Measurements from ENCODE around the gene NCKAP5. TPM values are rescaled to one million over a fixed set of nuclear protein-coding genes. Genes with fewer than 3 reads are reported as not detected.
"Not testable (repeated sequence)": the region's sequence is repeated elsewhere in the genome, so short reads cannot be mapped to it uniquely, and the experiment has no call there.

The NCKAP5 gene
- total RNA-seq, 1 donor from 2014 or later: not detected

GRCh38 chr2:133480707-133481429 lies 87.4 kb downstream of the NCKAP5 start:
- intact Hi-C loops (cut with micrococcal nuclease): no loop called here
- Mint-ChIP-seq H3K27me3 (ENCODE audit: insufficient read depth) (no peaks in the 10 kb centered on the region), H3K27ac (no peak overlapping the region), H3K4me1 (ENCODE audit: low read depth) (no peaks in the 10 kb centered on the region), H3K9me3 (no peaks in the 10 kb centered on the region), H3K36me3 (ENCODE audit: low read depth) (no peaks in the 10 kb centered on the region), H3K4me3 (no peak overlapping the region)
- DNase-seq (ENCODE audit: low spot score): no peak

DNA sequence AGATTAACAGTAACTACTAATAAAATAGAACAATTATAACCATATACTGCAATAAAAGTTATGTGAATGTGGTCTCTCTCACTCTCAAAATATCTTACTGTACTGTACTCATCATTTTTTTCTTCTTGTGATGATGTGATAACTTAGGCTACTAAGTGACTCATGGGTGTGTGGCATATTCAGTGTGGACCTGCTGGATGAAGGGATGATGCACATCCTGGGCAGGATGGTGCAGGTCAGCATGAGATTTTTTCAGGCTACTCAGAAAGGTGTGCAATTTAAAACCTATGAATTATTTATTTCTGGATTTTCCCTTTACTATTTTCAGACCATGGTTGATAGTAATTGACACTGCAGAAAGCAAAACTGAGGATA lies 90.7 kb downstream of the NCKAP5 start:
- Mint-ChIP-seq H3K36me3 (ENCODE audit: low read depth) (no peaks in the 10 kb centered on the region), H3K4me3 (no peak overlapping the region), H3K27ac (no peak overlapping the region), H3K27me3 (ENCODE audit: insufficient read depth) (no peaks in the 10 kb centered on the region), H3K4me1 (ENCODE audit: low read depth) (no peaks in the 10 kb centered on the region), H3K9me3 (no peaks in the 10 kb centered on the region)
- DNase-seq (ENCODE audit: low spot score): no peak
- intact Hi-C loops (cut with micrococcal nuclease): no loop called here

GRCh38 chr2:133476931-133477615 lies 91.2 kb downstream of the NCKAP5 start:
- Mint-ChIP-seq H3K4me1 (ENCODE audit: low read depth) (no peaks in the 10 kb centered on the region), H3K4me3 (no peak overlapping the region), H3K36me3 (ENCODE audit: low read depth) (no peaks in the 10 kb centered on the region), H3K27ac (no peak overlapping the region), H3K9me3 (no peaks in the 10 kb centered on the region), H3K27me3 (ENCODE audit: insufficient read depth) (no peaks in the 10 kb centered on the region)
- intact Hi-C loops (cut with micrococcal nuclease): no loop called here
- DNase-seq (ENCODE audit: low spot score): no peak

DNA sequence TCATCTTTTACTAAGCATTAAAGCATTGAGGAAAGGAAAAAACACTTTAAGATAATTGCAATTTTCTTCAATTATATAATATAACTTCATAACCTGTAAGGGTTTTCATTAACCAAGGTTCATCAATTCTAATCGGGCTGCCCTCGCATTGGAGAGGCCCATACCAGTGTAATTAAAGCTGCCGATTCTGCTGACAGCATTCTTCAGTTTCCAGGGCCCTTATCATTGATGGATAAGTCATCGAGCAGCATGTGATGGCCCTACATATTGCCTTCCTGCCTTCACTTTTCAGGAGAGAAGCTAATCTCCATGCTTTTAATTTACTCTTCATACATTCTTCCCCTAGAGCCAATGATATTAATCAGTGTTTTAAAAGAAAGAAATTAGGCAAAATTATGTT lies 92.0 kb downstream of the NCKAP5 start:
- H3K36me3 Mint-ChIP-seq (ENCODE audit: low read depth): no peaks in the 10 kb centered on the region
- H3K27me3 Mint-ChIP-seq (ENCODE audit: insufficient read depth): no peaks in the 10 kb centered on the region
- H3K4me3 Mint-ChIP-seq: no peak overlapping the region
- no peaks in the 10 kb centered on the region for H3K9me3 Mint-ChIP-seq
- intact Hi-C loops (cut with micrococcal nuclease): no loop called here
- no peaks in the 10 kb centered on the region for H3K4me1 Mint-ChIP-seq (ENCODE audit: low read depth)
- DNase-seq (ENCODE audit: low spot score): no peak
- no peak overlapping the region for H3K27ac Mint-ChIP-seq

GRCh38 chr2:133475610-133476009 lies 92.7 kb downstream of the NCKAP5 start:
- intact Hi-C loops (cut with micrococcal nuclease): no loop called here
- Mint-ChIP-seq H3K4me3 (no peak overlapping the region), H3K36me3 (ENCODE audit: low read depth) (no peaks in the 10 kb centered on the region), H3K9me3 (no peaks in the 10 kb centered on the region), H3K27me3 (ENCODE audit: insufficient read depth) (no peaks in the 10 kb centered on the region), H3K27ac (no peak overlapping the region), H3K4me1 (ENCODE audit: low read depth) (no peaks in the 10 kb centered on the region)
- no peak for DNase-seq (ENCODE audit: low spot score)

DNA sequence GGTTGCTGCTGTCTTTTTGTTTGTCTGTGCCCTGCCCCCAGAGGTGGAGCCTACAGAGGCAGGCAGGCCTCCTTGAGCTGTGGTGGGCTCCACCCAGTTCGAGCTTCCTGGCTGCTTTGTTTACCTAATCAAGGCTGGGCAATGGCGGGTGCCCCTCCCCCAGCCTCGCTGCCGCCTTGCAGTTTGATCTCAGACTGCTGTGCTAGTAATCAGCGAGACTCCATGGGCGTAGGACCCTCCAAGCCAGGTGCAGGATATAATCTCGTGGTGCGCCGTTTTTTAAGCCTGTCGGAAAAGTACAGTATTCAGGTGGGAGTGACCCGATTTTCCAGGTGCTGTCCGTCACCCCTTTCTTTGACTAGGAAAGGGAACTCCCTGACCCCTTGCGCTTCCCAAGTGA lies 97.8 kb downstream of the NCKAP5 start:
- H3K36me3 Mint-ChIP-seq (ENCODE audit: low read depth); H3K4me3 Mint-ChIP-seq; H3K9me3 Mint-ChIP-seq; H3K4me1 Mint-ChIP-seq (ENCODE audit: low read depth); H3K27ac Mint-ChIP-seq; DNase-seq (ENCODE audit: low spot score); intact Hi-C loops (cut with micrococcal nuclease); H3K27me3 Mint-ChIP-seq (ENCODE audit: insufficient read depth): not testable (repeated sequence)

GRCh38 chr2:133462811-133463210 lies 105.5 kb downstream of the NCKAP5 start:
- H3K27ac Mint-ChIP-seq: no peak overlapping the region

DNA sequence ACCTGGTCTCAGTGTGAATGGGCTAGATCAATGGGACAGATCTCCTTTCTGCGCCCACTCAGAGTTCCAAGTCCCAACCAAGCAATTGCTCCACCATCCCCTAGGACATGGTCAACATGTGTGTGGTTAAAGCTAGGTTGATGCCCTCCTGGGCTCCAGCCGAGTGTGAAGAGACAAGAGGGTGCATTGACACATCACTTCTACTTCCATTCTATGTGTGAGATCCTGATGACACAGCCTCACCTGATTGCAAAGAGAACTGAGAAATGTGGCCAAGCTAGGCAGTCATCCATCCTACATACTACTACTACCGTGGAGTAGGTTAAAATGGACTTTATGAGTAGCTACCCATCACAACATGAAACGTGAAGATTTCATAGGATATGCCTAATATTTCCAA lies 106.8 kb downstream of the NCKAP5 start:
- intact Hi-C loops (cut with micrococcal nuclease): no loop called here
- H3K36me3 Mint-ChIP-seq (ENCODE audit: low read depth): no peaks in the 10 kb centered on the region
- H3K9me3 Mint-ChIP-seq: no peaks in the 10 kb centered on the region
- H3K4me3 Mint-ChIP-seq: no peak overlapping the region
- H3K27me3 Mint-ChIP-seq (ENCODE audit: insufficient read depth): no peaks in the 10 kb centered on the region
- no peak overlapping the region for H3K27ac Mint-ChIP-seq
- H3K4me1 Mint-ChIP-seq (ENCODE audit: low read depth): no peaks in the 10 kb centered on the region
- DNase-seq (ENCODE audit: low spot score): no peak

More at GRCh38 chr2:133462811-133463210, 105.5 kb downstream of the NCKAP5 start:
- Mint-ChIP-seq H3K4me3 (no peak overlapping the region), H3K36me3 (ENCODE audit: low read depth) (no peaks in the 10 kb centered on the region), H3K27me3 (ENCODE audit: insufficient read depth) (no peaks in the 10 kb centered on the region), H3K4me1 (ENCODE audit: low read depth) (no peaks in the 10 kb centered on the region), H3K9me3 (no peaks in the 10 kb centered on the region)
- intact Hi-C loops (cut with micrococcal nuclease): no loop called here
- DNase-seq (ENCODE audit: low spot score): no peak

DNA sequence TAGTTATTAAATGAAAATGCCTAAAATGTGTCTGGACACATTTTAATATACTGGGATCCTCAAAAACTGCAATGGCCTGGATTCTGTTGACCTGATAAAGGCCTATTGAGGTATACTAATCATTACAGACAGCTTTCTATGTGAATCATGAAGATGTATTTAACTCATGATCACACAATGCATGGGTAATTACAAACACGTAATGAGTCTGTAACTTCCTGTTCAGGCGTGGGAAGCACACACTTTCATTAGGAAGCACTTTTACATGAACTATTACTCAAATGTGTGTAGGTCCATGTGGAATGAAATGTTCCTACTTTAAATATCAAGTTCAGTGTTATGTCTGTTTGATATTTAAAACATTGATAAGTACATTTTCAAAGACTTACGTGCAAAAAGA lies 108.7 kb downstream of the NCKAP5 start:
- no peaks in the 10 kb centered on the region for H3K27me3 Mint-ChIP-seq (ENCODE audit: insufficient read depth)
- no peaks in the 10 kb centered on the region for H3K9me3 Mint-ChIP-seq
- no peak for DNase-seq (ENCODE audit: low spot score)
- no peak overlapping the region for H3K27ac Mint-ChIP-seq
- H3K4me1 Mint-ChIP-seq (ENCODE audit: low read depth): no peaks in the 10 kb centered on the region
- no peaks in the 10 kb centered on the region for H3K36me3 Mint-ChIP-seq (ENCODE audit: low read depth)
- no peak overlapping the region for H3K4me3 Mint-ChIP-seq
- intact Hi-C loops (cut with micrococcal nuclease): no loop called here

- H3K27me3 Mint-ChIP-seq (ENCODE audit: insufficient read depth): no peaks in the 10 kb centered on the region
- no peaks in the 10 kb centered on the region for H3K36me3 Mint-ChIP-seq (ENCODE audit: low read depth)
- H3K27ac Mint-ChIP-seq: no peak overlapping the region
- no peaks in the 10 kb centered on the region for H3K4me1 Mint-ChIP-seq (ENCODE audit: low read depth)
- H3K9me3 Mint-ChIP-seq: no peaks in the 10 kb centered on the region
- intact Hi-C loops (cut with micrococcal nuclease): no loop called here
- no peak for DNase-seq (ENCODE audit: low spot score)
- no peak overlapping the region for H3K4me3 Mint-ChIP-seq
These were observed 110.0 kb downstream of the NCKAP5 start for GRCh38 chr2:133458280-133458679.

DNA sequence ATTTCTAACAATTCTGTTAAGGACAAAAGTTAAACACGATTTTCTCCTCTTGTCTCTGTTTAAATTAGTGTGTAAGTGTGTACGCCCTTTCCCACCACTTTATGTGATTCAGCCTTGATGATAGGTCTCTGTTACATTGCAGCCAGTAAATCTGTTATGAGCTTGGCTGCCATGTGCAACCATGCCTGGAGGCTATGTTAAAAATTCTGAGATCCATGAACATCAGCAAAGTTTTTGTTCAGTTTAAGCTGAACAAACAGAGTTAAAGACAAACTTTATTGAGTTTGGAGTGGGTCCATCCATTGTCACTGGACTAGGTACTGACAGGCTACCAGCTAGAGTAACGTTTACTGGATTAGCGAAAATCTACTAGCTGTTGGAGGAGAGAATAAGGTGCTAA lies 110.4 kb downstream of the NCKAP5 start:
- H3K36me3 Mint-ChIP-seq (ENCODE audit: low read depth): no peaks in the 10 kb centered on the region
- no peaks in the 10 kb centered on the region for H3K4me1 Mint-ChIP-seq (ENCODE audit: low read depth)
- H3K9me3 Mint-ChIP-seq: no peaks in the 10 kb centered on the region
- H3K27ac Mint-ChIP-seq: no peak overlapping the region
- H3K27me3 Mint-ChIP-seq (ENCODE audit: insufficient read depth): no peaks in the 10 kb centered on the region
- intact Hi-C loops (cut with micrococcal nuclease): no loop called here
- no peak overlapping the region for H3K4me3 Mint-ChIP-seq
- DNase-seq (ENCODE audit: low spot score): no peak

DNA sequence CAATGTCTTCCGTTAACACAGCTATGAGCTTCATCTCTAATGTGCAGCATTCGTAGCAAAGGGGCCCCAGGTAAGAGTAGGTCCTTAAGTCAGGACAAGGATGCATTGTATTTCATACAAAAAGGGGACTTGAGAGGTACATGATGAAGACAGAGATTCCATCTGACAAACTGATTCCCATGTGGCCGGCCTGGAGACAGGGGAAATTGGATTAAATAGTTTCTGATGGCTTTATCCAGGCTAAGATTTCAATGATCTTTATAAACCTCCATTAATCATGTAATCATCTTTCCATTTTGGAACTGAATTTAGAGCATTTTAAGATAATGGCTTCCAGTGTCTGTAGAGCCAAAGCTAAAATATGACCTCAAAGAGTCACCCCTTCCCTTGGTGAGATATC lies 111.3 kb downstream of the NCKAP5 start:
- Mint-ChIP-seq H3K9me3 (no peaks in the 10 kb centered on the region), H3K4me1 (ENCODE audit: low read depth) (no peaks in the 10 kb centered on the region), H3K4me3 (no peak overlapping the region), H3K27me3 (ENCODE audit: insufficient read depth) (no peaks in the 10 kb centered on the region), H3K27ac (no peak overlapping the region), H3K36me3 (ENCODE audit: low read depth) (no peaks in the 10 kb centered on the region)
- DNase-seq (ENCODE audit: low spot score): no peak
- intact Hi-C loops (cut with micrococcal nuclease): no loop called here

- Mint-ChIP-seq H3K4me3 (no peak overlapping the region), H3K27me3 (ENCODE audit: insufficient read depth) (no peaks in the 10 kb centered on the region), H3K36me3 (ENCODE audit: low read depth) (no peaks in the 10 kb centered on the region), H3K4me1 (ENCODE audit: low read depth) (no peaks in the 10 kb centered on the region), H3K9me3 (no peaks in the 10 kb centered on the region), H3K27ac (no peak overlapping the region)
- no peak for DNase-seq (ENCODE audit: low spot score)
- intact Hi-C loops (cut with micrococcal nuclease): no loop called here
These were observed 112.1 kb downstream of the NCKAP5 start for GRCh38 chr2:133456156-133456555.

Measured in activated T-helper 1 cell treated with anti-CD3 and anti-CD28 coated beads, Interleukin-12 subunit alpha, Interleukin-12 subunit beta, Interleukin-2, Interleukin-4 antibody, amounts not matched to agents 30 ng/mL and 10 ng/mL and 1 ng/mL, durations not matched to agents 14 hours and 24 hours and 36 hours (primary cell).